Fibroblast of lung (primary cell): Measurements from ENCODE around the gene USP17L24. TPM values are rescaled to one million over a fixed set of nuclear protein-coding genes. Genes with fewer than 3 reads are reported as not detected.
"Not testable (repeated sequence)": the region's sequence is repeated elsewhere in the genome, so short reads cannot be mapped to it uniquely, and the experiment has no call there.

Experiments
- DNase-seq, 2 donors: peaks; one replicate each; pipeline versions ENCODE4 v3.0.0 to v3.0.0-alpha.2; 2010; ENCODE audit warnings: low read depth in 2 of 2
- H2AFZ ChIP-seq: 2 replicates; pipeline ENCODE4 v1.5.1; 2012; ENCODE audit warnings: low read length, control low read depth, inconsistent platforms
- H3K27ac ChIP-seq: 2 replicates; pipeline ENCODE4 v1.5.1; 2011; ENCODE audit warnings: low read length, control low read depth; ENCODE audit not compliant: insufficient read depth
- H3K27me3 ChIP-seq: 2 replicates; pipeline ENCODE4 v1.5.1; 2011; ENCODE audit warnings: mild to moderate bottlenecking, low read length; ENCODE audit not compliant: control insufficient read depth, insufficient read depth
- H3K36me3 ChIP-seq: 2 replicates; pipeline ENCODE4 v1.5.1; 2011; ENCODE audit warnings: low read length; ENCODE audit not compliant: control insufficient read depth, insufficient read depth
- H3K4me1 ChIP-seq: 2 replicates; pipeline ENCODE4 v1.5.1; 2011; ENCODE audit warnings: low read length; ENCODE audit not compliant: control insufficient read depth, insufficient read depth; ENCODE audit errors: extremely low read depth
- H3K4me2 ChIP-seq: 2 replicates; pipeline ENCODE4 v1.5.1; 2011; ENCODE audit warnings: low read length, control low read depth; ENCODE audit not compliant: insufficient read depth; ENCODE audit errors: extremely low read depth
- H3K4me3 ChIP-seq, 4 experiments: fragments of 200-600 bp in 1 of 4; sonication (generic) in 1 of 4; replicated peaks in 1 of 4; 2 replicates each; pipeline ENCODE4 v1.5.1; 2011 to 2016; ENCODE audit warnings: low read length in 4 of 4, low read depth in 3 of 4, mild to moderate bottlenecking in 3 of 4, control low read depth in 2 of 4, inconsistent platforms in 1 of 4, mixed read lengths in 1 of 4; ENCODE audit not compliant: insufficient read depth in 1 of 4; ENCODE audit errors: control extremely low read depth in 1 of 4
- H3K79me2 ChIP-seq: 2 replicates; pipeline ENCODE4 v1.5.1; 2012; ENCODE audit warnings: mild to moderate bottlenecking, low read length, inconsistent platforms; ENCODE audit not compliant: control insufficient read depth, insufficient read depth
- H3K9ac ChIP-seq: 2 replicates; pipeline ENCODE4 v1.5.1; 2011; ENCODE audit warnings: mild to moderate bottlenecking, low read length, control low read depth; ENCODE audit not compliant: insufficient read depth
- H3K9me3 ChIP-seq: 2 replicates; pipeline ENCODE4 v1.5.1; 2012; ENCODE audit warnings: low read depth, low read length; ENCODE audit not compliant: control insufficient read depth, insufficient read depth
- H4K20me1 ChIP-seq: 2 replicates; pipeline ENCODE4 v1.5.1; 2011; ENCODE audit warnings: low read length; ENCODE audit not compliant: control insufficient read depth, insufficient read depth; ENCODE audit errors: extremely low read depth
- polyA plus RNA-seq, 2 donors: library from polyadenylated mRNA; depleted of rRNA in 1 of 2; stranded (reverse) in 1 of 2; unstranded in 1 of 2; fragments of >200 nt; gene quantifications; 2 replicates each; pipeline ENCODE4 v1.2.1, GENCODE V29; 2011 to 2012; ENCODE audit warnings: missing spikeins in 1 of 2
- total RNA-seq: library from RNA; depleted of rRNA; stranded (reverse); fragments of >200 nt; gene quantifications from 2 replicates; pipeline ENCODE4 v1.2.1, GENCODE V29; 2014

The USP17L24 gene
- total and polyA plus RNA-seq, 2 donors (not counting 1 experiment from before 2014, with no cell fraction given), result not detected

DNA sequence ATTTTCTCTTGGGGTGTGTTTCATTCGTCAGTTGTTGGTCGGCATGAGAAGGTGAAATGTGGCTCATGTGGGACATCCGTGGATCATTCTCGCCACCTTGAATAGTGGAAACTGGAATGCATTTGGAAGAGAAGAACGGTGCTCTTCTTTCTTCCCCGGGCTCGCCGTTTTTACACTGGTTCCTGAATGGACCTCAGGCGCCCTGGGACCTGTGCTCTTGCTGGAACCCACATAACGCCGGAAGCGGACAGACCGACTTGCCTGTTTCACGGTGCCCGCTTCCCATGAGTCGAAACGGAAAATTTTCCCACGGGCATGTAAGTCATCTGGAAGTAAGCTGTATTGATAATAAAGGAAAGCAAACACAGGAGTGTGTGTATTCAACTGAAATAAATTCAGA is 25.9 kb downstream of the USP17L24 start:
- H3K9ac ChIP-seq, H3K27me3 ChIP-seq, H3K4me1 ChIP-seq, H3K27ac ChIP-seq, H3K9me3 ChIP-seq, H2AFZ ChIP-seq, H3K4me2 ChIP-seq, H4K20me1 ChIP-seq, H3K79me2 ChIP-seq, H3K36me3 ChIP-seq, DNase-seq, H3K4me3 ChIP-seq: not testable (repeated sequence)

GRCh38 chr4:9353338-9353737 is 28.4 kb downstream of the USP17L24 start, which contains the start of gene USP17L29:
TSS of gene USP17L29 (plus strand) at chr4:9353638. CDS start at chr4:9353638, 0 bp downstream.
- H3K9me3 ChIP-seq, H4K20me1 ChIP-seq, H3K4me3 ChIP-seq, H2AFZ ChIP-seq, H3K4me2 ChIP-seq, H3K4me1 ChIP-seq, DNase-seq, H3K79me2 ChIP-seq, H3K9ac ChIP-seq, H3K27me3 ChIP-seq, H3K27ac ChIP-seq, H3K36me3 ChIP-seq: not testable (repeated sequence)

DNA sequence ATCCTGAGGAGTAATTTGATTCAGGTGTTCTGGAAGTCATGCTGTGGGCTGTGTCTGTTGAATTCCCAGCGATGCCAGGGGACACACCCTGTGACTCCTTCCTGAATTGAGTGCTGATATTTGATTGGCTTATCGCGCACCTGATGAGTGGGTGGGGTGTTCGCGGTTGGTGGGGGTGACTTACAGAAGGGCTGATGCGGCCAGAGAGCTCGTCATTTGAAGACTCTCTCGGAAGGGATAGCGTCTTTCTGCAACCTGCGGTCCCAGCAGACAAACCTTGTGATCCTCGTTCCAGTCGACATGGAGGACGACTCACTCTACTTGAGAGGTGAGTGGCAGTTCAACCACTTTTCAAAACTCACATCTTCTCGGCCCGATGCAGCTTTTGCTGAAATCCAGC is 37.9 kb downstream of the USP17L24 start, which contains the start of gene USP17L30:
Gene USP17L30, plus strand, starts transcription at position 301 of the 400 bp plus-strand sequence. Its CDS starts 0 bp downstream, at position 301.
- H3K36me3 ChIP-seq, H3K4me2 ChIP-seq, H3K4me3 ChIP-seq, H3K9me3 ChIP-seq, DNase-seq, H4K20me1 ChIP-seq, H3K79me2 ChIP-seq, H2AFZ ChIP-seq, H3K9ac ChIP-seq, H3K27ac ChIP-seq, H3K4me1 ChIP-seq, H3K27me3 ChIP-seq: not testable (repeated sequence)

Other genes starting within 250 kb of the USP17L24 start
- gene FAM90A26, start 154.8 kb upstream of the USP17L24 start, total RNA-seq, result not detected in 2 replicates
- not detected in 2 replicates for gene FAM90A26, start 154.8 kb upstream of the USP17L24 start, polyA plus RNA-seq
- not detected in 2 replicates for gene USP17L10, start 114.5 kb upstream of the USP17L24 start, total RNA-seq
- gene USP17L10, start 114.5 kb upstream of the USP17L24 start, polyA plus RNA-seq, result not detected in 2 replicates
- gene USP17L11, start 109.8 kb upstream of the USP17L24 start, total RNA-seq, result not detected in 2 replicates
- not detected in 2 replicates for gene USP17L11, start 109.8 kb upstream of the USP17L24 start, polyA plus RNA-seq
- not detected in 2 replicates for gene USP17L12, start 105.0 kb upstream of the USP17L24 start, total RNA-seq
- gene USP17L12, start 105.0 kb upstream of the USP17L24 start, polyA plus RNA-seq, result not detected in 2 replicates
- gene USP17L13, start 100.3 kb upstream of the USP17L24 start, total RNA-seq, result not detected in 2 replicates
- not detected in 2 replicates for gene USP17L13, start 100.3 kb upstream of the USP17L24 start, polyA plus RNA-seq
- gene USP17L15, start 90.8 kb upstream of the USP17L24 start, total RNA-seq, result not detected in 2 replicates
- gene USP17L15, start 90.8 kb upstream of the USP17L24 start, polyA plus RNA-seq, result not detected in 2 replicates
- gene USP17L17, start 81.3 kb upstream of the USP17L24 start, total RNA-seq, result not detected in 2 replicates
- not detected in 2 replicates for gene USP17L17, start 81.3 kb upstream of the USP17L24 start, polyA plus RNA-seq
- gene USP17L18, start 76.5 kb upstream of the USP17L24 start, total RNA-seq, result not detected in 2 replicates
- not detected in 2 replicates for gene USP17L18, start 76.5 kb upstream of the USP17L24 start, polyA plus RNA-seq
- not detected in 2 replicates for gene USP17L19, start 71.8 kb upstream of the USP17L24 start, total RNA-seq
- not detected in 2 replicates for gene USP17L19, start 71.8 kb upstream of the USP17L24 start, polyA plus RNA-seq
- not detected in 2 replicates for gene USP17L20, start 67.0 kb upstream of the USP17L24 start, total RNA-seq
- not detected in 2 replicates for gene USP17L20, start 67.0 kb upstream of the USP17L24 start, polyA plus RNA-seq
- not detected in 2 replicates for gene USP17L21, start 62.3 kb upstream of the USP17L24 start, total RNA-seq
- gene USP17L21, start 62.3 kb upstream of the USP17L24 start, polyA plus RNA-seq, result not detected in 2 replicates
- gene USP17L22, start 57.5 kb upstream of the USP17L24 start, total RNA-seq, result not detected in 2 replicates
- gene USP17L22, start 57.5 kb upstream of the USP17L24 start, polyA plus RNA-seq, result not detected in 2 replicates
- not detected in 2 replicates for gene USP17L25, start 4.7 kb downstream of the USP17L24 start, total RNA-seq
- gene USP17L25, start 4.7 kb downstream of the USP17L24 start, polyA plus RNA-seq, result not detected in 2 replicates
- gene USP17L26, start 9.5 kb downstream of the USP17L24 start, total RNA-seq, result not detected in 2 replicates
- gene USP17L26, start 9.5 kb downstream of the USP17L24 start, polyA plus RNA-seq, result not detected in 2 replicates
- gene USP17L5, start 14.2 kb downstream of the USP17L24 start, total RNA-seq, result not detected in 2 replicates
- not detected in 2 replicates for gene USP17L5, start 14.2 kb downstream of the USP17L24 start, polyA plus RNA-seq
- gene USP17L27, start 19.0 kb downstream of the USP17L24 start, total RNA-seq, result not detected in 2 replicates
- not detected in 2 replicates for gene USP17L27, start 19.0 kb downstream of the USP17L24 start, polyA plus RNA-seq
- gene USP17L28, start 23.7 kb downstream of the USP17L24 start, total RNA-seq, result not detected in 2 replicates
- not detected in 2 replicates for gene USP17L28, start 23.7 kb downstream of the USP17L24 start, polyA plus RNA-seq
- gene USP17L29, start 28.5 kb downstream of the USP17L24 start, total RNA-seq, result not detected in 2 replicates
- not detected in 2 replicates for gene USP17L29, start 28.5 kb downstream of the USP17L24 start, polyA plus RNA-seq
- not detected in 2 replicates for gene USP17L30, start 38.0 kb downstream of the USP17L24 start, total RNA-seq
- gene USP17L30, start 38.0 kb downstream of the USP17L24 start, polyA plus RNA-seq, result not detected in 2 replicates
- not detected in 2 replicates for gene DEFB131A, start 119.2 kb downstream of the USP17L24 start, total RNA-seq
- gene DEFB131A, start 119.2 kb downstream of the USP17L24 start, polyA plus RNA-seq, result not detected in 2 replicates